ENCODE results near the gene RAD23A. TPM values are rescaled to one million over a fixed set of nuclear protein-coding genes. Genes with fewer than 3 reads are reported as not detected.
A peak's percentile ranks its signal among the peaks of the same experiment; 100 is the strongest.

The RAD23A gene
- total and polyA plus RNA-seq, 2 donors (not counting 3 experiments of a cell fraction or from before 2014, with no cell fraction given): 66.9 to 102 TPM

GRCh38 chr19:12944104-12944674 is 1.5 kb upstream of the RAD23A start:
- H4K20me1 ChIP-seq (replicated peaks; ENCODE audit: control insufficient read depth, extremely low read depth, insufficient read depth, low read length): no peaks in the 10 kb centered on the region

DNA sequence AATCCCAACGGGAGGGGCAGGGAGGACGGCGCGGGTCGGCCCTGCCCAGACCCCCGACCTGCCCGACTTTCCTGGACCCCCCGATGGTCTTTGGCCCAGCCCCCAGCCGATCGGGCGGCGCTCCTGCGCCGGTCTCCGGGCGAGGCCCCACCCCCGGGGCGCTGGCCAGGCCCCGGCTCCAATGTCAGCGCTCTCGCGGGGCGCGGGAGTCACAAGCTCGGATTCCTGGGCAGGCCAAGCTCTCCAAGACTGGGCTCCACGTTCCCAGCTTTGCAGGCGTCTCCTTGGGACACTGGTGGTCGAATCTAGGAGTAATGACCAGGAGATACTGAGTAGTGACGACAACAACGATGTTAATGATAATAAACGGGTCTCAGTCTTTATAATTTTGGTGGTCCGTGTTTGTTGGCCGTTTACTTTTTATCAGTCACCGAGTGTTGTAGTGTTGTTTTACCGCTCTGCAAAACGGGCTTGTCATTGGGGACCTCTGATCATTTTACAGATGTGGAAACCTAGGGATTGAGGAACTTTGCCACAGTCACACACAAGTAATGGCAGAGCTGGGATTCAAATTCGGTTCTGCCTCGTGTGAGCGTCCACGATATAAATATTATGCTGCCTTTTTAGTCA is 545 bp downstream of the RAD23A start:
- peak; percentile 74 for FAIRE-seq
- CTCF ChIA-PET: interaction anchor here (0.6 to 1.0 kb wide), 2 partner anchors 19 to 83 kb away, joined by 3 to 12 read pairs; no protein-coding TSS in a partner anchor
- H3K27me3 ChIP-seq (ENCODE audit: control insufficient read depth in 2 of 2, insufficient read depth in 2 of 2, low read length in 2 of 2): no peaks in the 10 kb centered on the region
- H3K36me3 ChIP-seq (ENCODE audit: control insufficient read depth in 2 of 2, extremely low read depth in 1 of 2, insufficient read depth in 2 of 2, low read length in 2 of 2): peaks cover 18 to 58% of the 10 kb centered on the region in 2 experiments
- no peaks in the 10 kb centered on the region for H3K9me3 ChIP-seq (replicated peaks; ENCODE audit: control insufficient read depth, insufficient read depth, low read length)
- H4K20me1 ChIP-seq (replicated peaks; ENCODE audit: control insufficient read depth, extremely low read depth, insufficient read depth, low read length): no peaks in the 10 kb centered on the region
- POLR2A ChIA-PET: interaction anchor here (0.6 to 1.0 kb wide), 4 partner anchors 8 to 14 kb away, joined by 3 to 6 read pairs (median 5); partner anchors contain the start of gene GADD45GIP1
- H3K4me2 ChIP-seq (ENCODE audit: insufficient read depth, low read length): peak overlapping the region; percentile 99
- TF ChIP-seq FOS (IDR thresholded peaks at IDR 0.05; ENCODE audit: borderline replicate concordance, insufficient read depth, low read length) (no peak), MYC (IDR thresholded peaks at IDR 0.05; ENCODE audit: low read depth, low read length) (no peak), EZH2 (IDR thresholded peaks at IDR 0.05; ENCODE audit: borderline replicate concordance, low read depth, low read length, severe bottlenecking) (no peak), JUN (IDR thresholded peaks at IDR 0.05; ENCODE audit: borderline replicate concordance, insufficient read depth, insufficient read length, low read depth) (no peak), POLR2AphosphoS5 (IDR thresholded peaks at IDR 0.05; ENCODE audit: insufficient read depth, low read depth, low read length) (no peak), MAX (IDR thresholded peaks at IDR 0.05; ENCODE audit: insufficient read depth, insufficient read length) (no peak)
- TF ChIP-seq, protein P1, sequence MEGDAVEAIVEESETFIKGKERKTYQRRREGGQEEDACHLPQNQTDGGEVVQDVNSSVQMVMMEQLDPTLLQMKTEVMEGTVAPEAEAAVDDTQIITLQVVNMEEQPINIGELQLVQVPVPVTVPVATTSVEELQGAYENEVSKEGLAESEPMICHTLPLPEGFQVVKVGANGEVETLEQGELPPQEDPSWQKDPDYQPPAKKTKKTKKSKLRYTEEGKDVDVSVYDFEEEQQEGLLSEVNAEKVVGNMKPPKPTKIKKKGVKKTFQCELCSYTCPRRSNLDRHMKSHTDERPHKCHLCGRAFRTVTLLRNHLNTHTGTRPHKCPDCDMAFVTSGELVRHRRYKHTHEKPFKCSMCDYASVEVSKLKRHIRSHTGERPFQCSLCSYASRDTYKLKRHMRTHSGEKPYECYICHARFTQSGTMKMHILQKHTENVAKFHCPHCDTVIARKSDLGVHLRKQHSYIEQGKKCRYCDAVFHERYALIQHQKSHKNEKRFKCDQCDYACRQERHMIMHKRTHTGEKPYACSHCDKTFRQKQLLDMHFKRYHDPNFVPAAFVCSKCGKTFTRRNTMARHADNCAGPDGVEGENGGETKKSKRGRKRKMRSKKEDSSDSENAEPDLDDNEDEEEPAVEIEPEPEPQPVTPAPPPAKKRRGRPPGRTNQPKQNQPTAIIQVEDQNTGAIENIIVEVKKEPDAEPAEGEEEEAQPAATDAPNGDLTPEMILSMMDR (IDR thresholded peaks at IDR 0.05; ENCODE audit: extremely low read depth in 1 of 2, insufficient read depth in 1 of 2, low read depth in 1 of 2, low read length in 2 of 2): no peak
- no peak overlapping the region for H2AFZ ChIP-seq (ENCODE audit: low read depth, low read length)
- dilution Hi-C loops (cut with MboI; ENCODE audit: extremely low pct_ligation_motif_present, low sequenced_read_pairs) (no loop called here), intact Hi-C loops (cut with micrococcal nuclease) (loop anchor here (1.0 kb wide), 1 partner anchor 8 kb away; the partner anchor contains the start of gene CALR)
- peaks cover 12% of the 10 kb centered on the region for H3K4me1 ChIP-seq (ENCODE audit: control insufficient read depth, extremely low read depth, insufficient read depth, low read length)
- peak overlapping the region; percentile 90 for H3K9ac ChIP-seq (replicated peaks; ENCODE audit: extremely low read depth, insufficient read depth, low read length)
- H3K4me3 ChIP-seq (replicated peaks in 1 of 3; ENCODE audit: insufficient read depth in 1 of 3, low read depth in 1 of 3, low read length in 3 of 3): peak overlapping the region; percentile 72 to 92 (median 72)
- H3K27ac ChIP-seq (ENCODE audit: insufficient read depth, low read depth, low read length): peak overlapping the region; percentile 76
- no peaks in the 10 kb centered on the region for H3K9me1 ChIP-seq (replicated peaks; ENCODE audit: control insufficient read depth, extremely low read depth, insufficient read depth, low read length)
- DNase-seq (ENCODE audit: low read depth, low spot score): peak; percentile 81
- BruUV-seq (replicated peaks): TSS peak; percentile 33
- H3K79me2 ChIP-seq (ENCODE audit: control insufficient read depth, insufficient read depth, low read length): peaks cover 43% of the 10 kb centered on the region

More at GRCh38 chr19:12944104-12944674, 1.5 kb upstream of the RAD23A start:
- no peak overlapping the region for H3K4me2 ChIP-seq (ENCODE audit: insufficient read depth, low read length)
- intact Hi-C loops (cut with micrococcal nuclease): no loop called here
- dilution Hi-C loops (cut with MboI; ENCODE audit: extremely low pct_ligation_motif_present, low sequenced_read_pairs): no loop called here
- ChIA-PET POLR2A (no interaction called here), CTCF (interaction anchor here (0.6 kb wide), 1 partner anchor 21 kb away, joined by 3 read pairs; no protein-coding TSS in a partner anchor)
- FAIRE-seq (no peak), DNase-seq (ENCODE audit: low read depth, low spot score) (no peak)
- H3K27me3 ChIP-seq (ENCODE audit: control insufficient read depth in 2 of 2, insufficient read depth in 2 of 2, low read length in 2 of 2): no peaks in the 10 kb centered on the region
- peaks cover 29 to 60% of the 10 kb centered on the region in 2 experiments for H3K36me3 ChIP-seq (ENCODE audit: control insufficient read depth in 2 of 2, extremely low read depth in 1 of 2, insufficient read depth in 2 of 2, low read length in 2 of 2)
- no peak overlapping the region for H3K4me3 ChIP-seq (replicated peaks in 1 of 3; ENCODE audit: insufficient read depth in 1 of 3, low read depth in 1 of 3, low read length in 3 of 3)
- no peaks in the 10 kb centered on the region for H3K9me1 ChIP-seq (replicated peaks; ENCODE audit: control insufficient read depth, extremely low read depth, insufficient read depth, low read length)
- no peak overlapping the region for H3K9ac ChIP-seq (replicated peaks; ENCODE audit: extremely low read depth, insufficient read depth, low read length)
- no peaks in the 10 kb centered on the region for H3K9me3 ChIP-seq (replicated peaks; ENCODE audit: control insufficient read depth, insufficient read depth, low read length)
- peaks cover 27% of the 10 kb centered on the region for H3K4me1 ChIP-seq (ENCODE audit: control insufficient read depth, extremely low read depth, insufficient read depth, low read length)
- TF ChIP-seq FOS (IDR thresholded peaks at IDR 0.05; ENCODE audit: borderline replicate concordance, insufficient read depth, low read length): no peak
- TF ChIP-seq POLR2AphosphoS5 (IDR thresholded peaks at IDR 0.05; ENCODE audit: insufficient read depth, low read depth, low read length): no peak
- TF ChIP-seq EZH2 (IDR thresholded peaks at IDR 0.05; ENCODE audit: borderline replicate concordance, low read depth, low read length, severe bottlenecking): no peak
- no peak for TF ChIP-seq POLR2A (IDR thresholded peaks at IDR 0.05; ENCODE audit: low read depth, low read length)
- H3K27ac ChIP-seq (ENCODE audit: insufficient read depth, low read depth, low read length): no peak overlapping the region
- H2AFZ ChIP-seq (ENCODE audit: low read depth, low read length): no peak overlapping the region
- no TSS peak for BruUV-seq (replicated peaks)
- H3K79me2 ChIP-seq (ENCODE audit: control insufficient read depth, insufficient read depth, low read length): peaks cover 58% of the 10 kb centered on the region
